HG03439 (cell line): ENCODE results near the gene CAPN2.

Experiments used
- ATAC-seq: cut with Tn5 transposase; IDR thresholded peaks from one replicate; pipeline ENCODE4 v1.9.1; 2021; ENCODE audit warnings: mild to moderate bottlenecking, moderate library complexity; ENCODE audit not compliant: unreplicated experiment

CAPN2 gene

DNA sequence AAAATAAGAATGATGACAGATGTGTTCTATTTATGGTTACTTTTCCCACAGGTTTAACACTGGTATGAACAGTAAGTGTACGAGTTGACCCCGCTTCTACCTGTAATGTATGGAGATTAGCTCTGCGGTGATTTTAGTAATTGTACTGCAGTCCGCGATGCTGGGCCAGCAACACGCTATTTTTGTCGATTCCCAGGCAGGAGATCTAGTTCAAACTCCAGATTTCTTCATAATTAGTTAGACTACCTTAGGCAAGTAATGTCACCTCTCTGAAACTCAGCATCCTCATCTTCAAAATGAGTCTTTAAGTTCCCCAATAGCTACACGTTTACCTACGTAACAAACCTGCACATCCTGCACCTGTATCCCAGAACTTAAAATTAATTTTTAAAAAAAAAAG, 111.9 kb downstream of the CAPN2 start:
- no peak for ATAC-seq

DNA sequence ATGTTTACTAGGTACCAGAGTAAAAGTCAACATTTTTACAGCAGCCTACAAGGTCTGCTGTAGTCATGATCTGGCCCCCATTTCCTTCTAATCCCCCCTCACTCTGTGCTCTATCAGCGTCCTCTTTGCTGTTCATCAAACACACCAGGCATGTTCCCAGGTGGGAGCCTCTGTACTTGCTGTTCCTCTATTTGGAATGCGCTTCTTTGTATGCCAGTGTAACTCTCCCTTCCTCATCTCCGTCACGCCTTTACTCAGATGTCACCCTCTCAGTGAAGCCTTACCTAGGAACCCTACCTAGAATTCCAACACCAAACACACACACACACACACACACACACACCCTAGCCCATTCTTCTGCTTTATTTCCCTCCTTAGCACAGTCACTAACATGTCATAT, 112.4 kb downstream of the CAPN2 start:
- ATAC-seq = no peak
